ENCODE results near the gene TYW3. TPM values are rescaled to one million over a fixed set of nuclear protein-coding genes. Genes with fewer than 3 reads are reported as not detected.
"Not testable (repeated sequence)": the region's sequence is repeated elsewhere in the genome, so short reads cannot be mapped to it uniquely, and the experiment has no call there.

The TYW3 gene
- total and polyA plus RNA-seq, 4 donors = 16.3 to 26.4 (median 18.8) TPM

- peaks cover 2 to 8% of the 10 kb centered on the region in 2 donors for H3K36me3 ChIP-seq (ENCODE audit: control insufficient read depth in 1 of 2, insufficient read depth in 2 of 2, low read length in 1 of 2)
Observed at GRCh38 chr1:74737333-74737732, 4.4 kb downstream of the TYW3 start.

DNA sequence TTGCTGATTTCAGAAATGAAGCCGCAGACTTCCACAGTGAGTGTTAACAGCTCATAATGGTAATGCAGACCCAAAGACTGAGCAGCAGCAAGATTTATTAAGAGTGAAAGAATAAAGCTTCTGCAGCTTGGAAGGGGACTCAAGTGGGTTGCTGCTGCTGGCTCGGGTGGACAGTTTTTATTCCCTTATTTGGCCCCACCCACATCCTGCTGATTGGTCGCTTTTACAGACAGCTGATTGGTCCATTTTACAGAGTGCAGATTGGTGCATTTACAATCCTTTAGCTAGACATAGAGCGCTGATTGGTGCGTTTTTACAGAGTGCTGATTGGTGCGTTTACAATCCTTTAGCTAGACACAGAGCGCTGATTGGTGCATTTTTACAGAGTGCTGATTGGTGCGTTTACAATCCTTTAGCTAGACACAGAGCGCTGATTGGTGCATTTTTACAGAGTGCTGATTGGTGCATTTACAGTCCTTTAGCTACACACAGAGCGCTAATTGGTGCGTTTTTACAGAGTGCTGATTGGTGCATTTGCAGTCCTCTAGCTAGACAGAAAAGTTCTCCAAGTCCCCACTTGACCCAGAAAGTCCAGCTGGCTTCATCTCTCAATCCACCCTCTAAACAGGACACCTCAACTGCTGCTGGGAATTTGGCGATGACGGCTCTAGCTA, 7.5 kb downstream of the TYW3 start:
- WGBS, 2 donors = 95% methylated on average over 12 to 13 of the region's 13 CpGs
- H3K9me3 ChIP-seq (ENCODE audit: control insufficient read depth, low read length); H3K4me3 ChIP-seq (ENCODE audit: low read length in 2 of 2); DNase-seq; H3K27ac ChIP-seq (ENCODE audit: low read depth in 1 of 2, low read length in 2 of 2); intact Hi-C loops (cut with DNase I); H3K4me1 ChIP-seq (ENCODE audit: control insufficient read depth in 1 of 2, insufficient read depth in 2 of 2, low read length in 2 of 2); H3K27me3 ChIP-seq (ENCODE audit: control insufficient read depth in 1 of 2, insufficient read depth in 2 of 2, low read length in 1 of 2); ATAC-seq (ENCODE audit: low FRiP score): not testable (repeated sequence)
- peaks cover 2 to 12% of the 10 kb centered on the region in 2 donors for H3K36me3 ChIP-seq (ENCODE audit: control insufficient read depth in 1 of 2, insufficient read depth in 2 of 2, low read length in 1 of 2)

More at GRCh38 chr1:74737333-74737732, 4.4 kb downstream of the TYW3 start:
- H3K27ac ChIP-seq (ENCODE audit: low read depth in 1 of 2, low read length in 2 of 2) = no peak overlapping the region
- no peaks in the 10 kb centered on the region for H3K9me3 ChIP-seq (ENCODE audit: control insufficient read depth, low read length)
- no peaks in the 10 kb centered on the region for H3K27me3 ChIP-seq (ENCODE audit: control insufficient read depth in 1 of 2, insufficient read depth in 2 of 2, low read length in 1 of 2)
- WGBS, 2 donors = 94 to 96% methylated on average over 4 of the region's 4 CpGs
- intact Hi-C loops (cut with DNase I) = loop anchor here in 1 of 2 donors (10.0 kb wide), 1 partner anchor 543 kb away; the partner anchor contains the start of genes FPGT and LRRIQ3
- H3K4me1 ChIP-seq (ENCODE audit: control insufficient read depth in 1 of 2, insufficient read depth in 2 of 2, low read length in 2 of 2) = peaks cover 4 to 5% of the 10 kb centered on the region in 2 donors
- no peak for ATAC-seq (ENCODE audit: low FRiP score)
- no peak overlapping the region for H3K4me3 ChIP-seq (ENCODE audit: low read length in 2 of 2)
- no peak for DNase-seq

DNA sequence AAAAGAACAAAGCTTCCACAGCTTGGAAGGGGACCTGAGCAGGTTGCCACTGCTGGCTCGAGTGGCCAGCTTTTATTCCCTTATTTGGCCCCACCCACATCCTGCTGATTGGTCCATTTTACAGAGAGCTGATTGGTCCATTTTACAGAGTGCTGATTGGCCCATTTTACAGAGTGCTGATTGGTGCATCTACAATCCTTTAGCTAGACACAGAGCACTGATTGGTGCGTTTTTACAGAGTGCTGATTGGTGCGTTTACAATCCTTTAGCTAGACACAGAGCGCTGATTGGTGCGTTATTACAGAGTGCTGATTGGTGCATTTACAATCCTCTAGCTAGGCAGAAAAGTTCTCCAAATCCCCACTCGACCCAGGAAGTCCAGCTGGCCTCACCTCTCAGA, 12.3 kb downstream of the TYW3 start:
- H3K9me3 ChIP-seq (ENCODE audit: control insufficient read depth, low read length); H3K36me3 ChIP-seq (ENCODE audit: control insufficient read depth in 1 of 2, insufficient read depth in 2 of 2, low read length in 1 of 2); H3K4me3 ChIP-seq (ENCODE audit: low read length in 2 of 2); H3K4me1 ChIP-seq (ENCODE audit: control insufficient read depth in 1 of 2, insufficient read depth in 2 of 2, low read length in 2 of 2); intact Hi-C loops (cut with DNase I); ATAC-seq (ENCODE audit: low FRiP score); H3K27me3 ChIP-seq (ENCODE audit: control insufficient read depth in 1 of 2, insufficient read depth in 2 of 2, low read length in 1 of 2); DNase-seq; H3K27ac ChIP-seq (ENCODE audit: low read depth in 1 of 2, low read length in 2 of 2): not testable (repeated sequence)
- WGBS, 2 donors = 96 to 97% methylated on average over 6 of the region's 6 CpGs

DNA sequence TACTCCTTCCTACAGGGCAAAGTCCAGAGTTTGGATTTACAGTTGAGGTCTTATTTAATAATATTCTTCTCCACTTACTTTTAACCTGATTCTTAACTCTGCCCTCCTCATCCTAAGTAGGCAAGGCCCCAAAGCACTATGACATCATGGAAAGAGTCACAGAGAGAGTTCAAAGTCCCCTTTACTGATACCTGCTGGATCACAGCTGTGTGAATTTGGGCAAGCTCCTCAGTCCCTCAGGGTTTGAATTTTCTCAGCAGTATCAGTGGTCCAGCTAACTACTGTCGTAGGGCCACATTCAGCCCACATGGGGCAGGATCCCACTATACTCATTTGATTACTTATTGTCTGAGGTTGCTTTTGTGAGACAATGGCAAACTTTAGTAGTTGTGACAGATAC, 16.0 kb downstream of the TYW3 start:
- no peaks in the 10 kb centered on the region for H3K9me3 ChIP-seq (ENCODE audit: control insufficient read depth, low read length)
- H3K27me3 ChIP-seq (ENCODE audit: control insufficient read depth in 1 of 2, insufficient read depth in 2 of 2, low read length in 1 of 2) = no peaks in the 10 kb centered on the region
- H3K27ac ChIP-seq (ENCODE audit: low read depth in 1 of 2, low read length in 2 of 2) = no peak overlapping the region
- H3K4me3 ChIP-seq (ENCODE audit: low read length in 2 of 2) = no peak overlapping the region
- no peaks in the 10 kb centered on the region for H3K4me1 ChIP-seq (ENCODE audit: control insufficient read depth in 1 of 2, insufficient read depth in 2 of 2, low read length in 2 of 2)
- intact Hi-C loops (cut with DNase I) = no loop called here
- 81 to 96% methylated on average over 1 of the region's 1 CpG for WGBS, 2 donors
- no peak for ATAC-seq (ENCODE audit: low FRiP score)
- H3K36me3 ChIP-seq (ENCODE audit: control insufficient read depth in 1 of 2, insufficient read depth in 2 of 2, low read length in 1 of 2) = peaks cover 3 to 7% of the 10 kb centered on the region in 2 donors
- DNase-seq = no peak

GRCh38 chr1:74753104-74753503, 20.2 kb downstream of the TYW3 start:
- no peaks in the 10 kb centered on the region for H3K9me3 ChIP-seq (ENCODE audit: control insufficient read depth, low read length)
- 86 to 95% methylated on average over 2 of the region's 2 CpGs for WGBS, 2 donors
- DNase-seq (no peak), ATAC-seq (ENCODE audit: low FRiP score) (no peak)
- no peak overlapping the region for H3K27ac ChIP-seq (ENCODE audit: low read depth in 1 of 2, low read length in 2 of 2)
- H3K27me3 ChIP-seq (ENCODE audit: control insufficient read depth in 1 of 2, insufficient read depth in 2 of 2, low read length in 1 of 2) = no peaks in the 10 kb centered on the region
- intact Hi-C loops (cut with DNase I) = no loop called here
- H3K4me3 ChIP-seq (ENCODE audit: low read length in 2 of 2) = no peak overlapping the region
- H3K4me1 ChIP-seq (ENCODE audit: control insufficient read depth in 1 of 2, insufficient read depth in 2 of 2, low read length in 2 of 2) = no peaks in the 10 kb centered on the region
- peaks cover 3 to 9% of the 10 kb centered on the region in 2 donors for H3K36me3 ChIP-seq (ENCODE audit: control insufficient read depth in 1 of 2, insufficient read depth in 2 of 2, low read length in 1 of 2)

DNA sequence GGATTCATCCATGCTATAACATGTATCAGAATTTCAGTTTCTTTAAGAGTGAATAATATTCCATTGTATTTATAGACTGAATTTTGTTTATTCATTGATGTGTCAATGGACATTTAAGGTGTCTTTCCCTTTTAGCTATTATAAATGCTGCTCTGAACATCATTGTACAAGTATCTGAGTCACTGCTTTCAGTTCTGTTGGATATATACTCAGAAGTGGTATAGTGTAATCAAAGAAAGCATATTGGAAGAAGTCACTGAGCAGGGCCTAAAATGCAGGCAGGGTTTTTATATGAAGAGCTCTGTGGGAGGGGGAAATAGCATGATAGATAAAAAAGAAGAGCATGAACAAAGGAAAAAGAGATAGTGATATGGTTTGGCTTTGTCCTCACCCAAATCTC, 22.5 kb downstream of the TYW3 start:
- Histone ChIP-seq H3K27me3 (ENCODE audit: control insufficient read depth in 1 of 2, insufficient read depth in 2 of 2, low read length in 1 of 2) (no peaks in the 10 kb centered on the region), H3K9me3 (ENCODE audit: control insufficient read depth, low read length) (no peaks in the 10 kb centered on the region), H3K4me3 (ENCODE audit: low read length in 2 of 2) (no peak overlapping the region), H3K36me3 (ENCODE audit: control insufficient read depth in 1 of 2, insufficient read depth in 2 of 2, low read length in 1 of 2) (peaks cover 4 to 9% of the 10 kb centered on the region in 2 donors), H3K4me1 (ENCODE audit: control insufficient read depth in 1 of 2, insufficient read depth in 2 of 2, low read length in 2 of 2) (no peaks in the 10 kb centered on the region), H3K27ac (ENCODE audit: low read depth in 1 of 2, low read length in 2 of 2) (no peak overlapping the region)
- intact Hi-C loops (cut with DNase I) = no loop called here
- ATAC-seq (ENCODE audit: low FRiP score) (no peak), DNase-seq (no peak)

DNA sequence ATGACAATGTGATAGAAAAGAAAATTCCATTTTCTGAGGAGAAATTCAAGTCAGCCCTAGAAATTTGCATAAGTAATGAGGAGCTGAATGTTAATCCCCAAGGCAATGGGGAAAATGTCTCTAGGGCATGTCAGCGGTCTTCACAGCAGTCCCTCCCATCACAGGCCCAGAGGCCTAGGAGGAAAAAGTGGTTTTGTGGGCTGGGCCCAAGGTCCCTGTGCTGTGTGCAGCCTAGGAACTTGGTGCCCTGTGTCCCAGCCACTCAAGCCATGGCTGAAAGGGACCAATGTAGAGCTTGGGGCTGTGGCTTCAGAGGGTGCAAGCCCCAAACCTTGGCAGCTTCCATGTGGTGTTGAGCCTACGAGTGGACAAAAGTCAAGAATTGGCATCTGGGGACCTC, 23.7 kb downstream of the TYW3 start:
- DNase-seq; H3K4me1 ChIP-seq (ENCODE audit: control insufficient read depth in 1 of 2, insufficient read depth in 2 of 2, low read length in 2 of 2); H3K36me3 ChIP-seq (ENCODE audit: control insufficient read depth in 1 of 2, insufficient read depth in 2 of 2, low read length in 1 of 2); H3K27ac ChIP-seq (ENCODE audit: low read depth in 1 of 2, low read length in 2 of 2); H3K27me3 ChIP-seq (ENCODE audit: control insufficient read depth in 1 of 2, insufficient read depth in 2 of 2, low read length in 1 of 2); H3K9me3 ChIP-seq (ENCODE audit: control insufficient read depth, low read length); H3K4me3 ChIP-seq (ENCODE audit: low read length in 2 of 2); ATAC-seq (ENCODE audit: low FRiP score); intact Hi-C loops (cut with DNase I): not testable (repeated sequence)
- WGBS, 2 donors = 99 to 100% methylated on average over 2 of the region's 2 CpGs

GRCh38 chr1:74763807-74764206, 30.9 kb downstream of the TYW3 start:
- no peak overlapping the region for H3K27ac ChIP-seq (ENCODE audit: low read depth in 1 of 2, low read length in 2 of 2)
- no peaks in the 10 kb centered on the region for H3K27me3 ChIP-seq (ENCODE audit: control insufficient read depth in 1 of 2, insufficient read depth in 2 of 2, low read length in 1 of 2)
- H3K9me3 ChIP-seq (ENCODE audit: control insufficient read depth, low read length) = no peaks in the 10 kb centered on the region
- no peak for ATAC-seq (ENCODE audit: low FRiP score)
- H3K36me3 ChIP-seq (ENCODE audit: control insufficient read depth in 1 of 2, insufficient read depth in 2 of 2, low read length in 1 of 2) = peaks cover 2 to 6% of the 10 kb centered on the region in 2 donors
- intact Hi-C loops (cut with DNase I) = no loop called here
- WGBS, 2 donors = 80 to 86% methylated on average over 4 of the region's 4 CpGs
- no peak for DNase-seq
- H3K4me1 ChIP-seq (ENCODE audit: control insufficient read depth in 1 of 2, insufficient read depth in 2 of 2, low read length in 2 of 2) = no peaks in the 10 kb centered on the region
- no peak overlapping the region for H3K4me3 ChIP-seq (ENCODE audit: low read length in 2 of 2)

DNA sequence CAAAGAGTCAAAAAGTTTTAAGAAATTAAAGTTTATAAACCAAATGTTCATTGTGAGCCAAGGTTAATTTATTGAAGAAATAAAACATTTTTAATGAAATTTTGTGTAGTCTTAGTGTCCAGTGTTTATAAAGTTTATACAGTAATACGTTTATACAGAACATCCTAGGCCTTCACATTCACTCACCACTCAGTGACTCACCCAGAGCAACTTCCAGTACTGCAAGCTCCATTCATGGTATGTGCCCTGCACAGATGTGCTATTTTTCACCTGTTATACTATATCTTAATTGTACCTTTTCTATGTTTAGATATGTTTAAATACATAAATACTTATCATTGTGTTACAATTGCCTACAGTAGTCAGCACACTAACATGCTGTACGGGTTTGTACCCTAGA, 33.6 kb downstream of the TYW3 start:
- 79 to 84% methylated on average over 2 of the region's 2 CpGs for WGBS, 2 donors
- intact Hi-C loops (cut with DNase I) = loop anchor here in 1 of 2 donors (5.0 kb wide), 1 partner anchor 441 kb away; no protein-coding TSS in a partner anchor
- Histone ChIP-seq H3K36me3 (ENCODE audit: control insufficient read depth in 1 of 2, insufficient read depth in 2 of 2, low read length in 1 of 2) (peaks cover 2 to 4% of the 10 kb centered on the region in 2 donors), H3K27me3 (ENCODE audit: control insufficient read depth in 1 of 2, insufficient read depth in 2 of 2, low read length in 1 of 2) (no peaks in the 10 kb centered on the region), H3K9me3 (ENCODE audit: control insufficient read depth, low read length) (no peaks in the 10 kb centered on the region), H3K4me1 (ENCODE audit: control insufficient read depth in 1 of 2, insufficient read depth in 2 of 2, low read length in 2 of 2) (no peaks in the 10 kb centered on the region), H3K4me3 (ENCODE audit: low read length in 2 of 2) (no peak overlapping the region), H3K27ac (ENCODE audit: low read depth in 1 of 2, low read length in 2 of 2) (no peak overlapping the region)
- ATAC-seq (ENCODE audit: low FRiP score) (no peak), DNase-seq (no peak)

Data from aorta (tissue), 5 donors.